WTC11 (cell line): ENCODE measurements around the gene ZC3H4. TPM values are rescaled to one million over a fixed set of nuclear protein-coding genes. Genes with fewer than 3 reads are reported as not detected.

Experiments
- ATAC-seq: fragments of 200-7000 bp; cut with Tn5 transposase; 2 replicates; pipeline ENCODE4 v1.10.0; 2021; ENCODE audit warnings: mild to moderate bottlenecking, moderate library complexity
- CTCF ChIA-PET: fragments of 300-600 bp; sonication (Branson Sonifier 250); formaldehyde crosslinking; loops from one replicate; lab custom pipeline; 2021; ENCODE audit warnings: antibody characterized with exemption; lab: Charles Lee
- POLR2A ChIA-PET: fragments of 350-600 bp; sonication (Branson Sonifier 250); formaldehyde crosslinking; loops from one replicate; lab custom pipeline; 2021; ENCODE audit warnings: antibody characterized with exemption; lab: Charles Lee
- DNase-seq: peaks from one replicate; pipeline ENCODE4 v3.0.0; 2021; ENCODE audit warnings: low spot score
- H3K27ac Mint-ChIP-seq: 2 replicates; pipeline ENCODE4 v1.8.0; 2021; ENCODE audit warnings: mixed read lengths
- H3K27me3 Mint-ChIP-seq: 2 replicates; pipeline ENCODE4 v1.8.0; 2021; ENCODE audit warnings: low read depth, mild to moderate bottlenecking, moderate library complexity, mixed read lengths
- H3K36me3 Mint-ChIP-seq: 2 replicates; pipeline ENCODE4 v1.8.0; 2021; ENCODE audit warnings: mixed read lengths
- H3K4me1 Mint-ChIP-seq: 2 replicates; pipeline ENCODE4 v1.8.0; 2022; ENCODE audit warnings: mixed read lengths
- H3K4me3 Mint-ChIP-seq: 2 replicates; pipeline ENCODE4 v1.8.0; 2021; ENCODE audit warnings: mild to moderate bottlenecking, moderate library complexity, mixed read lengths
- H3K9me3 Mint-ChIP-seq: 2 replicates; pipeline ENCODE4 v1.8.0; 2021; ENCODE audit warnings: mixed read lengths
- ATF3 ChIP-seq: sonication (generic); formaldehyde crosslinking; conservative IDR thresholded peaks from 2 replicates; pipeline ENCODE4 v1.8.1; 2022; ENCODE audit warnings: mild to moderate bottlenecking, missing genetic modification reagents
- ATF6 ChIP-seq: sonication (generic); formaldehyde crosslinking; IDR thresholded peaks from 2 replicates; pipeline ENCODE4 v1.8.1; 2023; ENCODE audit warnings: mild to moderate bottlenecking, missing genetic modification reagents
- CTCF ChIP-seq: fragments of 200-600 bp; IDR thresholded peaks from 2 replicates; pipeline ENCODE4 v1.8.0; 2022; ENCODE audit warnings: antibody characterized with exemption
- E2F1 ChIP-seq: sonication (generic); formaldehyde crosslinking; IDR thresholded peaks from 2 replicates; pipeline ENCODE4 v1.8.0; 2022; ENCODE audit warnings: mild to moderate bottlenecking, missing genetic modification reagents
- ESRRA ChIP-seq: sonication (generic); formaldehyde crosslinking; IDR thresholded peaks from 2 replicates; pipeline ENCODE4 v1.8.1; 2022; ENCODE audit warnings: mild to moderate bottlenecking, missing genetic modification reagents, borderline replicate concordance
- FOXJ3 ChIP-seq: sonication (generic); formaldehyde crosslinking; IDR thresholded peaks from 2 replicates; pipeline ENCODE4 v1.9.0; 2021; ENCODE audit warnings: missing genetic modification reagents, mild to moderate bottlenecking, borderline replicate concordance
- GRHL2 ChIP-seq: fragments of 250-450 bp; sonication (Bioruptor Pico); IDR thresholded peaks from 2 replicates; pipeline ENCODE4 v1.8.0; 2022; ENCODE audit warnings: mild to moderate bottlenecking, moderate library complexity; ENCODE audit not compliant: insufficient replicate concordance, severe bottlenecking
- GTF2I ChIP-seq: fragments of 250-450 bp; sonication (Bioruptor Pico); conservative IDR thresholded peaks from 2 replicates; pipeline ENCODE4 v1.4.0; 2021; ENCODE audit warnings: mild to moderate bottlenecking
- HMGA2 ChIP-seq: fragments of 250-450 bp; sonication (Bioruptor Pico); IDR thresholded peaks from 2 replicates; pipeline ENCODE4 v1.4.0; 2021; ENCODE audit warnings: mild to moderate bottlenecking, moderate library complexity
- IRF1 ChIP-seq: sonication (generic); formaldehyde crosslinking; IDR thresholded peaks from 2 replicates; pipeline ENCODE4 v1.8.0; 2023; ENCODE audit warnings: missing genetic modification reagents
- KAT7 ChIP-seq: sonication (generic); formaldehyde crosslinking; IDR thresholded peaks from 2 replicates; pipeline ENCODE4 v1.8.1; 2023; ENCODE audit warnings: missing genetic modification reagents, mild to moderate bottlenecking, borderline replicate concordance
- MYBL2 ChIP-seq: sonication (generic); formaldehyde crosslinking; IDR thresholded peaks from 2 replicates; pipeline ENCODE4 v1.8.1; 2023; ENCODE audit warnings: mild to moderate bottlenecking, moderate library complexity, missing genetic modification reagents
- NFE2L1 ChIP-seq: sonication (generic); formaldehyde crosslinking; IDR thresholded peaks from 2 replicates; pipeline ENCODE4 v1.8.1; 2023; ENCODE audit warnings: missing genetic modification reagents
- SMAD3 ChIP-seq: sonication (generic); formaldehyde crosslinking; IDR thresholded peaks from 2 replicates; pipeline ENCODE4 v1.8.0; 2022; ENCODE audit warnings: missing genetic modification reagents, mild to moderate bottlenecking, borderline replicate concordance
- STAT6 ChIP-seq: sonication (generic); formaldehyde crosslinking; conservative IDR thresholded peaks from 2 replicates; pipeline ENCODE4 v1.8.1; 2023; ENCODE audit warnings: mild to moderate bottlenecking, low read depth, missing genetic modification reagents, moderate library complexity
- TCF7 ChIP-seq: sonication (generic); formaldehyde crosslinking; IDR thresholded peaks from 2 replicates; pipeline ENCODE4 v1.8.0; 2022; ENCODE audit warnings: mild to moderate bottlenecking, low read depth, missing genetic modification reagents, moderate library complexity
- TP53 ChIP-seq: sonication (generic); formaldehyde crosslinking; IDR thresholded peaks from 2 replicates; pipeline ENCODE4 v1.8.1; 2023; ENCODE audit warnings: mild to moderate bottlenecking, missing genetic modification reagents
- USF2 ChIP-seq: sonication (generic); formaldehyde crosslinking; IDR thresholded peaks from 2 replicates; pipeline ENCODE4 v1.8.1; 2023; ENCODE audit warnings: mild to moderate bottlenecking, missing genetic modification reagents, moderate library complexity
- ZNF396 ChIP-seq: fragments of 250-450 bp; sonication (Bioruptor Pico); IDR thresholded peaks from 2 replicates; pipeline ENCODE4 v1.8.0; 2021; ENCODE audit warnings: mild to moderate bottlenecking, moderate library complexity, borderline replicate concordance
- ZNF512 ChIP-seq: sonication (generic); formaldehyde crosslinking; IDR thresholded peaks from 2 replicates; pipeline ENCODE4 v1.8.1; 2022; ENCODE audit warnings: missing genetic modification reagents, borderline replicate concordance
- total RNA-seq: library from RNA; stranded (reverse); gene quantifications from 3 replicates; pipeline ENCODE4 v1.2.3, GENCODE V29; 2021

ZC3H4 gene
- total RNA-seq, 1 experiment from 2014 or later: 67.2 TPM

GRCh38 chr19:47071731-47072130, 41.8 kb downstream of the ZC3H4 start:
- Mint-ChIP-seq H3K27me3 (no peaks in the 10 kb centered on the region), H3K4me1 (no peaks in the 10 kb centered on the region), H3K36me3 (peaks cover 51% of the 10 kb centered on the region), H3K9me3 (no peaks in the 10 kb centered on the region), H3K4me3 (no peak overlapping the region), H3K27ac (no peak overlapping the region)
- DNase-seq: no peak
- ChIA-PET CTCF (interaction anchor here (1.6 kb wide), 1 partner anchor 36 kb away, joined by 8 read pairs; no protein-coding TSS in a partner anchor), POLR2A (no interaction called here)
- no peak for ATAC-seq
- TF ChIP-seq TCF7 (CRISPR knock-in tag) (no peak), TP53 (CRISPR knock-in tag) (no peak), ZNF396 (no peak), MYBL2 (CRISPR knock-in tag) (no peak), ESRRA (no peak), GTF2I (no peak), NFE2L1 (no peak), KAT7 (CRISPR knock-in tag) (no peak)

- H3K27ac Mint-ChIP-seq: peak overlapping the region; percentile 53; the same call in 1 of the 2 replicates
- no peaks in the 10 kb centered on the region for H3K27me3 Mint-ChIP-seq
- no peaks in the 10 kb centered on the region for H3K4me1 Mint-ChIP-seq
- H3K9me3 Mint-ChIP-seq: no peaks in the 10 kb centered on the region
- TF ChIP-seq GRHL2 (CRISPR knock-in tag): no peak
- no peak for TF ChIP-seq GTF2I
- peaks cover 46% of the 10 kb centered on the region for H3K36me3 Mint-ChIP-seq
- ATAC-seq: no peak
- no peak overlapping the region for H3K4me3 Mint-ChIP-seq
- no peak for DNase-seq
- ChIA-PET CTCF (interaction anchor here (0.6 kb wide), 1 partner anchor 9 kb away, joined by 3 read pairs; no protein-coding TSS in a partner anchor), POLR2A (interaction anchor here (0.5 to 0.8 kb wide), 2 partner anchors 9 to 75 kb away, joined by 3 read pairs; no protein-coding TSS in a partner anchor)
These were observed 42.8 kb downstream of the ZC3H4 start for GRCh38 chr19:47070756-47071155.

GRCh38 chr19:47069795-47070194, 43.8 kb downstream of the ZC3H4 start:
- DNase-seq (no peak), ATAC-seq (no peak)
- ChIA-PET POLR2A (interaction anchor here (0.6 to 0.8 kb wide), 2 partner anchors 10 to 1348 kb away, joined by 3 read pairs; no protein-coding TSS in a partner anchor), CTCF (interaction anchor here (0.7 kb wide), 1 partner anchor 140 kb away, joined by 3 read pairs; no protein-coding TSS in a partner anchor)
- H3K27me3 Mint-ChIP-seq: no peaks in the 10 kb centered on the region
- no peak overlapping the region for H3K4me3 Mint-ChIP-seq
- peaks cover 43% of the 10 kb centered on the region for H3K36me3 Mint-ChIP-seq
- H3K27ac Mint-ChIP-seq: no peak overlapping the region
- H3K9me3 Mint-ChIP-seq: no peaks in the 10 kb centered on the region
- H3K4me1 Mint-ChIP-seq: no peaks in the 10 kb centered on the region
- TF ChIP-seq CTCF (no peak), FOXJ3 (CRISPR knock-in tag) (no peak), ATF6 (CRISPR knock-in tag) (no peak), IRF1 (CRISPR knock-in tag) (no peak), ESRRA (no peak), ATF3 (no peak), HMGA2 (CRISPR knock-in tag) (no peak), SMAD3 (no peak), E2F1 (no peak), NFE2L1 (no peak), USF2 (CRISPR knock-in tag) (no peak), ZNF512 (CRISPR knock-in tag) (no peak), TP53 (CRISPR knock-in tag) (no peak), STAT6 (CRISPR knock-in tag) (no peak)
